Neural cell (in vitro differentiated cells): ENCODE measurements around the gene KRT32. TPM values are rescaled to one million over a fixed set of nuclear protein-coding genes. Genes with fewer than 3 reads are reported as not detected.

Experiments used
- H2AFZ ChIP-seq: fragments of 200-600, 300-800 bp; sonication (generic), shearing (Covaris generic); 2 replicates; pipeline ENCODE4 v1.6.0; 2014; ENCODE audit warnings: low read depth, mild to moderate bottlenecking, antibody characterized with exemption, low read length, moderate library complexity
- H3F3A ChIP-seq: fragments of 200-600 bp; shearing (Covaris generic); 2 replicates; pipeline ENCODE4 v1.6.1; 2016; ENCODE audit warnings: mild to moderate bottlenecking, moderate library complexity, mixed read lengths, antibody characterized with exemption, low read length; ENCODE audit not compliant: insufficient read depth, poor library complexity, severe bottlenecking
- H3K27ac ChIP-seq: fragments of 200-600, 300-800 bp; sonication (generic), shearing (Covaris generic); 2 replicates; pipeline ENCODE4 v1.5.1; 2014; ENCODE audit warnings: mild to moderate bottlenecking, low read length, moderate library complexity
- H3K27me3 ChIP-seq: fragments of 300-800, 200-600 bp; sonication (generic), shearing (Covaris generic); 2 replicates; pipeline ENCODE4 v1.6.0; 2014; ENCODE audit warnings: mild to moderate bottlenecking, low read depth, low read length, moderate library complexity; ENCODE audit not compliant: insufficient read depth
- H3K36me3 ChIP-seq: fragments of 300-800, 200-600 bp; sonication (generic), shearing (Covaris generic); 2 replicates; pipeline ENCODE4 v1.5.1; 2014; ENCODE audit warnings: mild to moderate bottlenecking, antibody characterized with exemption, low read length, moderate library complexity; ENCODE audit not compliant: insufficient read depth
- H3K4me2 ChIP-seq: fragments of 300-800, 200-600 bp; sonication (generic), shearing (Covaris generic); 2 replicates; pipeline ENCODE4 v1.6.0; 2014; ENCODE audit warnings: mild to moderate bottlenecking, low read length
- H3K4me3 ChIP-seq: fragments of 300-800, 200-600 bp; sonication (generic), shearing (Covaris generic); 2 replicates; pipeline ENCODE4 v1.5.1; 2014; ENCODE audit warnings: mild to moderate bottlenecking, low read length, moderate library complexity
- H3K79me2 ChIP-seq: fragments of 200-600 bp; shearing (Covaris generic); replicated peaks from 2 replicates; pipeline ENCODE4 v1.6.0; 2014; ENCODE audit warnings: mild to moderate bottlenecking, low read length, moderate library complexity; ENCODE audit not compliant: insufficient read depth
- H3K9ac ChIP-seq: fragments of 300-800, 200-600 bp; sonication (generic), shearing (Covaris generic); 2 replicates; pipeline ENCODE4 v1.6.1; 2016; ENCODE audit warnings: mild to moderate bottlenecking, low read length, mixed read lengths
- H3K9me2 ChIP-seq: fragments of 200-600 bp; shearing (Covaris generic); 2 replicates; pipeline ENCODE4 v1.6.1; 2016; ENCODE audit warnings: mild to moderate bottlenecking, low read length, mixed read lengths; ENCODE audit not compliant: insufficient read depth
- H3K9me3 ChIP-seq: fragments of 200-600, 300-800 bp; sonication (generic), shearing (Covaris generic); 2 replicates; pipeline ENCODE4 v1.6.1; 2016; ENCODE audit warnings: mild to moderate bottlenecking, mixed run types, low read length, moderate library complexity, mixed read lengths
- H4K20me1 ChIP-seq: fragments of 200-600 bp; shearing (Covaris generic); 2 replicates; pipeline ENCODE4 v1.6.1; 2016; ENCODE audit warnings: mild to moderate bottlenecking, mixed run types; ENCODE audit not compliant: insufficient read depth
- EP300 ChIP-seq: fragments of 450-650 bp; conservative IDR thresholded peaks from 2 replicates; pipeline ENCODE4 v1.6.1; 2014; ENCODE audit warnings: antibody characterized with exemption, mild to moderate bottlenecking, moderate library complexity; ENCODE audit not compliant: poor library complexity, severe bottlenecking
- EZH2 ChIP-seq: fragments of 200-600, 300-800 bp; shearing (Covaris generic), sonication (generic); IDR thresholded peaks from 2 replicates; pipeline ENCODE4 v1.6.1; 2014; ENCODE audit warnings: antibody characterized with exemption, low read length, borderline replicate concordance, mild to moderate bottlenecking; ENCODE audit not compliant: insufficient read depth, poor library complexity, severe bottlenecking
- MXI1 ChIP-seq: fragments of 450-650 bp; conservative IDR thresholded peaks from 2 replicates; pipeline ENCODE4 v1.6.1; 2014; ENCODE audit warnings: antibody characterized with exemption, mild to moderate bottlenecking; ENCODE audit not compliant: poor library complexity, severe bottlenecking
- POLR2AphosphoS5 ChIP-seq: IDR thresholded peaks from 2 replicates; pipeline ENCODE4 v1.6.1; 2012
- RAD21 ChIP-seq: fragments of 450-650 bp; conservative IDR thresholded peaks from 2 replicates; pipeline ENCODE4 v1.6.1; 2014; ENCODE audit warnings: antibody characterized with exemption, mild to moderate bottlenecking, moderate library complexity
- SMC3 ChIP-seq: fragments of 450-650 bp; conservative IDR thresholded peaks from 2 replicates; pipeline ENCODE4 v1.6.1; 2014; ENCODE audit warnings: antibody characterized with exemption, mild to moderate bottlenecking, moderate library complexity; ENCODE audit not compliant: poor library complexity
- TAF1 ChIP-seq: IDR thresholded peaks from 2 replicates; pipeline ENCODE4 v1.6.1; 2012; ENCODE audit warnings: low read depth
- polyA plus RNA-seq: library from polyadenylated mRNA; depleted of rRNA; stranded (reverse); fragments of >200 nt; gene quantifications from 2 replicates; pipeline ENCODE4 v1.2.3, GENCODE V29; 2014
- TF ChIP-seq, protein P1 (sequence below): IDR thresholded peaks from 2 replicates; pipeline ENCODE4 v1.6.1; 2012; ENCODE audit warnings: borderline replicate concordance
- TF ChIP-seq, protein P2 (sequence below): fragments of 450-650 bp; IDR thresholded peaks from 2 replicates; pipeline ENCODE4 v1.5.1; 2014; ENCODE audit warnings: antibody characterized with exemption, mild to moderate bottlenecking, moderate library complexity; ENCODE audit not compliant: poor library complexity, severe bottlenecking

Gene KRT32
- polyA plus RNA-seq, 1 donor from 2014 or later = not detected

DNA sequence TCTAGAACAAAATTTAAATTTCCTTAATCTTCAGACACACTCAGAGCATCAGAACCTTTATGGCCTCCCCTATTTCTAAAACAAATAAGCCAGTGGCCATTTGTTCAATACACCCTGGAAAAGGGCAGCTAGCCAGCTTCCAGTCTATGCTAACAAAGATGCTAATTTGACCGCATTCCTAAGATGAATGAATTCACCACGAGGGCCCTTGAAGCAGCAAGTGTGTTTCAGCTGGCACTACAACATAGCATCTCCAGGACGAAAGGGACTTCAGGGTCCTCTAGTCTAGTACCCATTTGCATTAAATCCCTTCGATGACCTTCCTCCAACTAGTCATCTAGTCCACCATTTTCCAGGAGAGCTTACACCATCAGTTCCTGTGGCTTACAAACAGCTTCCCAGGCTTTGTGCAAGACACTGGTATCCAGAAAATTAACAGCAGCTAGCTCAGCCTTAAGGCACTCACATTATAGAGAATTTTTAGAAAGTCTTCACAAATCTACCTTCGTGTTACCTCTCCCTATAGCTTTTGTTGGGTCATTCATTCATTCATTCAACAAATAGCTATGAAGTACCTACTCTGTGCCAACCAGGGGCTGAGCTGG, 53.7 kb downstream of the KRT32 start:
- Histone ChIP-seq H4K20me1 (no peaks in the 10 kb centered on the region), H3K9me2 (no peaks in the 10 kb centered on the region), H3K27me3 (no peaks in the 10 kb centered on the region), H3K4me3 (no peak overlapping the region), H3K79me2 (no peaks in the 10 kb centered on the region), H3K4me2 (no peak overlapping the region), H3F3A (no peaks in the 10 kb centered on the region), H3K36me3 (no peaks in the 10 kb centered on the region), H3K9me3 (no peaks in the 10 kb centered on the region), H3K9ac (no peak overlapping the region), H2AFZ (no peak overlapping the region), H3K27ac (no peak overlapping the region)
- TF ChIP-seq MXI1 = no peak
- TF ChIP-seq POLR2AphosphoS5 = no peak
- no peak for TF ChIP-seq TAF1
- TF ChIP-seq EP300 = no peak
- no peak for TF ChIP-seq RAD21
- TF ChIP-seq, protein P1, sequence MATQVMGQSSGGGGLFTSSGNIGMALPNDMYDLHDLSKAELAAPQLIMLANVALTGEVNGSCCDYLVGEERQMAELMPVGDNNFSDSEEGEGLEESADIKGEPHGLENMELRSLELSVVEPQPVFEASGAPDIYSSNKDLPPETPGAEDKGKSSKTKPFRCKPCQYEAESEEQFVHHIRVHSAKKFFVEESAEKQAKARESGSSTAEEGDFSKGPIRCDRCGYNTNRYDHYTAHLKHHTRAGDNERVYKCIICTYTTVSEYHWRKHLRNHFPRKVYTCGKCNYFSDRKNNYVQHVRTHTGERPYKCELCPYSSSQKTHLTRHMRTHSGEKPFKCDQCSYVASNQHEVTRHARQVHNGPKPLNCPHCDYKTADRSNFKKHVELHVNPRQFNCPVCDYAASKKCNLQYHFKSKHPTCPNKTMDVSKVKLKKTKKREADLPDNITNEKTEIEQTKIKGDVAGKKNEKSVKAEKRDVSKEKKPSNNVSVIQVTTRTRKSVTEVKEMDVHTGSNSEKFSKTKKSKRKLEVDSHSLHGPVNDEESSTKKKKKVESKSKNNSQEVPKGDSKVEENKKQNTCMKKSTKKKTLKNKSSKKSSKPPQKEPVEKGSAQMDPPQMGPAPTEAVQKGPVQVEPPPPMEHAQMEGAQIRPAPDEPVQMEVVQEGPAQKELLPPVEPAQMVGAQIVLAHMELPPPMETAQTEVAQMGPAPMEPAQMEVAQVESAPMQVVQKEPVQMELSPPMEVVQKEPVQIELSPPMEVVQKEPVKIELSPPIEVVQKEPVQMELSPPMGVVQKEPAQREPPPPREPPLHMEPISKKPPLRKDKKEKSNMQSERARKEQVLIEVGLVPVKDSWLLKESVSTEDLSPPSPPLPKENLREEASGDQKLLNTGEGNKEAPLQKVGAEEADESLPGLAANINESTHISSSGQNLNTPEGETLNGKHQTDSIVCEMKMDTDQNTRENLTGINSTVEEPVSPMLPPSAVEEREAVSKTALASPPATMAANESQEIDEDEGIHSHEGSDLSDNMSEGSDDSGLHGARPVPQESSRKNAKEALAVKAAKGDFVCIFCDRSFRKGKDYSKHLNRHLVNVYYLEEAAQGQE = no peak
- no peak for TF ChIP-seq EZH2
- no peak for TF ChIP-seq SMC3
- TF ChIP-seq, protein P2, sequence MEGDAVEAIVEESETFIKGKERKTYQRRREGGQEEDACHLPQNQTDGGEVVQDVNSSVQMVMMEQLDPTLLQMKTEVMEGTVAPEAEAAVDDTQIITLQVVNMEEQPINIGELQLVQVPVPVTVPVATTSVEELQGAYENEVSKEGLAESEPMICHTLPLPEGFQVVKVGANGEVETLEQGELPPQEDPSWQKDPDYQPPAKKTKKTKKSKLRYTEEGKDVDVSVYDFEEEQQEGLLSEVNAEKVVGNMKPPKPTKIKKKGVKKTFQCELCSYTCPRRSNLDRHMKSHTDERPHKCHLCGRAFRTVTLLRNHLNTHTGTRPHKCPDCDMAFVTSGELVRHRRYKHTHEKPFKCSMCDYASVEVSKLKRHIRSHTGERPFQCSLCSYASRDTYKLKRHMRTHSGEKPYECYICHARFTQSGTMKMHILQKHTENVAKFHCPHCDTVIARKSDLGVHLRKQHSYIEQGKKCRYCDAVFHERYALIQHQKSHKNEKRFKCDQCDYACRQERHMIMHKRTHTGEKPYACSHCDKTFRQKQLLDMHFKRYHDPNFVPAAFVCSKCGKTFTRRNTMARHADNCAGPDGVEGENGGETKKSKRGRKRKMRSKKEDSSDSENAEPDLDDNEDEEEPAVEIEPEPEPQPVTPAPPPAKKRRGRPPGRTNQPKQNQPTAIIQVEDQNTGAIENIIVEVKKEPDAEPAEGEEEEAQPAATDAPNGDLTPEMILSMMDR = no peak

DNA sequence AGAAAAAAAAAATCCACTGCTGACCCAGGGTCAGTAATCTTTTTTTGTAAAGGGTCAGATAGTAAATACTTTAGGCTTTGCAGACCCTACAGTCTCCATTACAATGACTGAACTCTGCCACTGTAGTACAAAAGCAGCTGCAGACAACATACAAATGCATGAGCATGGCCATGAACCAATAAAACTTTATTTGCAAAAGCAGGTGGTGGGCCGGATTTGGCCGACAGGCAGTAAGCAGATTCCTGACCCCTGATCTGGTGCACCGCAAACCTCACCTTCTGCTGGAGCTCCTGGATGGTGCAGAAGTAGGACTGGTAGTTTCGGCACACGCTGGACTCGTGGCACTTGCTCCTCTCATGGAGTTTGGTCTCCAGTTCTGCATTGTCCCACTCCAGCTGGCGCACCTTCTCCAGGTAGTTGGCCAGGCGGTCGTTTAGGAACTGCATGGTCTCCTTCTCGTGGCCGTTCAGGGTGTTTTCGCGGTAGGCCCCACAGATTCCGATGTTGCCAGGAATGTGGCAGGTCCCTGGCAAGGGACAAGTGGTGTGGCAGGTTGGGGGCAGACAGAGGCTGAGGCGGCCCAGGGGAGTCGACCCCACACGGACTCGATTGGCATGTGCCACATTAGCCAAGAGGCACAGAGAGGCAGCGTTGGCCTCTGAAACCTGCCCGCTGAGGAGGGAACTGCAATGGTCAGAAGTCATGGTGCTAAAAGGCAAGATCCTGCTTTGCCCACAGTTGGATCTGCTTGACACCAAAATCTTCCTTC, 55.9 kb downstream of the KRT32 start:
- no peaks in the 10 kb centered on the region for H3K79me2 ChIP-seq
- no peak overlapping the region for H3K9ac ChIP-seq
- no peak overlapping the region for H3K4me2 ChIP-seq
- no peak overlapping the region for H3K27ac ChIP-seq
- no peaks in the 10 kb centered on the region for H3K27me3 ChIP-seq
- no peak overlapping the region for H3K4me3 ChIP-seq
- no peaks in the 10 kb centered on the region for H3K9me2 ChIP-seq
- no peaks in the 10 kb centered on the region for H4K20me1 ChIP-seq
- no peaks in the 10 kb centered on the region for H3K9me3 ChIP-seq
- TF ChIP-seq EZH2 = no peak
- TF ChIP-seq POLR2AphosphoS5 = no peak
- TF ChIP-seq SMC3 = no peak
- TF ChIP-seq RAD21 = no peak
- no peak for TF ChIP-seq TAF1
- no peak for TF ChIP-seq MXI1
- TF ChIP-seq, protein P2 = no peak
- TF ChIP-seq EP300 = no peak
- H2AFZ ChIP-seq = no peak overlapping the region
- no peaks in the 10 kb centered on the region for H3F3A ChIP-seq
- H3K36me3 ChIP-seq = no peaks in the 10 kb centered on the region
